Endothelial cell of umbilical vein (primary cell): Measurements from ENCODE around the gene LRRC8B. TPM values are rescaled to one million over a fixed set of nuclear protein-coding genes. Genes with fewer than 3 reads are reported as not detected.

Source experiments
- BruUV-seq: library from RNA; stranded (reverse); fragments of 400-500 nt; replicated peaks from 2 replicates; lab custom pipeline; 2021; lab: Mats Ljungman, UMichigan
- CTCF ChIA-PET: fragments of 300-600, 350-600 bp; sonication (Branson Sonifier 250); formaldehyde crosslinking; loops from one replicate; lab custom pipeline; 2021; ENCODE audit warnings: antibody characterized with exemption, inconsistent platforms; lab: Charles Lee
- POLR2A ChIA-PET: fragments of 300-600, 350-600 bp; sonication (Branson Sonifier 250); formaldehyde crosslinking; loops from one replicate; lab custom pipeline; 2021; ENCODE audit warnings: antibody characterized with exemption, inconsistent platforms; lab: Charles Lee
- DNase-seq: peaks from one replicate; pipeline ENCODE4 v3.0.0-alpha.2; 2011; ENCODE audit warnings: low read depth, low spot score
- FAIRE-seq: peaks from 2 replicates; lab custom pipeline; 2011; peaks lifted over from hg19 to GRCh38; lab: Jason Lieb, UNC
- H2AFZ ChIP-seq: 2 replicates; pipeline ENCODE4 v1.6.0; 2012; ENCODE audit warnings: low read depth, low read length, control low read depth, inconsistent platforms
- H3K27ac ChIP-seq: 2 replicates; pipeline ENCODE4 v1.5.1; 2011; ENCODE audit warnings: low read depth, mild to moderate bottlenecking, control low read depth, low read length, moderate library complexity; ENCODE audit not compliant: insufficient read depth
- H3K27me3 ChIP-seq, 2 experiments: 2 replicates each; pipeline versions ENCODE4 v1.6.0 to v1.6.1; 2011; ENCODE audit warnings: low read length in 2 of 2, mixed read lengths in 1 of 2; ENCODE audit not compliant: control insufficient read depth in 2 of 2, insufficient read depth in 2 of 2
- H3K36me3 ChIP-seq, 2 experiments: 2 replicates in 1 of 2; 3 replicates in 1 of 2; pipeline ENCODE4 v1.5.1; 2011; ENCODE audit warnings: low read length in 2 of 2, mild to moderate bottlenecking in 1 of 2, moderate library complexity in 1 of 2; ENCODE audit not compliant: control insufficient read depth in 2 of 2, insufficient read depth in 2 of 2; ENCODE audit errors: extremely low read depth in 1 of 2
- H3K4me1 ChIP-seq: 3 replicates; pipeline ENCODE4 v1.5.1; 2011; ENCODE audit warnings: mild to moderate bottlenecking, low read length; ENCODE audit not compliant: control insufficient read depth, insufficient read depth; ENCODE audit errors: extremely low read depth
- H3K4me2 ChIP-seq: 2 replicates; pipeline ENCODE4 v1.6.1; 2011; ENCODE audit warnings: low read length, control low read depth, mixed read lengths; ENCODE audit not compliant: insufficient read depth
- H3K4me3 ChIP-seq, 3 experiments: fragments of 200-600 bp in 1 of 3; sonication (generic), shearing (Covaris generic) in 1 of 3; replicated peaks in 1 of 3; 2 replicates each; pipeline ENCODE4 v1.5.1; 2011 to 2016; ENCODE audit warnings: control low read depth in 3 of 3, low read length in 3 of 3, mild to moderate bottlenecking in 2 of 3, inconsistent platforms in 1 of 3, low read depth in 1 of 3, moderate library complexity in 1 of 3; ENCODE audit not compliant: insufficient read depth in 1 of 3
- H3K79me2 ChIP-seq: 2 replicates; pipeline ENCODE4 v1.6.0; 2012; ENCODE audit warnings: low read length, inconsistent platforms; ENCODE audit not compliant: control insufficient read depth, insufficient read depth
- H3K9ac ChIP-seq: replicated peaks from 2 replicates; pipeline ENCODE3; 2011; ENCODE audit warnings: low read length, control low read depth; ENCODE audit not compliant: insufficient read depth; ENCODE audit errors: extremely low read depth
- H3K9me1 ChIP-seq: replicated peaks from 3 replicates; pipeline ENCODE4 v1.6.0; 2011; ENCODE audit warnings: mild to moderate bottlenecking, low read length; ENCODE audit not compliant: control insufficient read depth, insufficient read depth; ENCODE audit errors: extremely low read depth
- H3K9me3 ChIP-seq: replicated peaks from 2 replicates; pipeline ENCODE4 v1.5.1; 2012; ENCODE audit warnings: low read length, inconsistent platforms; ENCODE audit not compliant: control insufficient read depth, insufficient read depth
- H4K20me1 ChIP-seq: replicated peaks from 2 replicates; pipeline ENCODE3; 2011; ENCODE audit warnings: mild to moderate bottlenecking, low read length; ENCODE audit not compliant: control insufficient read depth, insufficient read depth; ENCODE audit errors: extremely low read depth
- EZH2 ChIP-seq: IDR thresholded peaks from 2 replicates; pipeline ENCODE4 v1.6.1; 2012; ENCODE audit warnings: borderline replicate concordance, low read depth, mild to moderate bottlenecking, moderate library complexity, low read length, inconsistent platforms; ENCODE audit not compliant: severe bottlenecking
- FOS ChIP-seq: IDR thresholded peaks from 2 replicates; pipeline ENCODE4 v1.6.1; 2011; ENCODE audit warnings: mild to moderate bottlenecking, low read length, moderate library complexity, borderline replicate concordance; ENCODE audit not compliant: insufficient read depth
- GATA2 ChIP-seq: IDR thresholded peaks from 2 replicates; pipeline ENCODE4 v1.7.0; 2011; ENCODE audit warnings: low read depth, mild to moderate bottlenecking, moderate library complexity, mixed read lengths, low read length; ENCODE audit not compliant: insufficient read length, insufficient read depth
- JUN ChIP-seq: IDR thresholded peaks from 2 replicates; pipeline ENCODE4 v1.6.1; 2011; ENCODE audit warnings: borderline replicate concordance, low read depth; ENCODE audit not compliant: insufficient read length, insufficient read depth
- MAX ChIP-seq: IDR thresholded peaks from 2 replicates; pipeline ENCODE4 v1.6.1; 2011; ENCODE audit not compliant: insufficient read depth, insufficient read length
- MYC ChIP-seq: IDR thresholded peaks from one replicate; pipeline ENCODE4 v1.6.1; 2011; ENCODE audit warnings: mild to moderate bottlenecking, low read depth, low read length
- POLR2A ChIP-seq: IDR thresholded peaks from 2 replicates; pipeline ENCODE4 v1.6.1; 2012; ENCODE audit warnings: low read depth, mild to moderate bottlenecking, control low read depth, low read length
- POLR2AphosphoS5 ChIP-seq: IDR thresholded peaks from 2 replicates; pipeline ENCODE4 v1.6.1; 2012; ENCODE audit warnings: low read depth, mild to moderate bottlenecking, control low read depth, low read length, moderate library complexity; ENCODE audit not compliant: insufficient read depth
- dilution Hi-C: fragments of 300-500 bp; cut with MboI; formaldehyde crosslinking; loops from one replicate; pipeline ENCODE4 v1.15.0; 2019; ENCODE audit warnings: low sequenced_read_pairs; ENCODE audit not compliant: extremely low pct_ligation_motif_present
- intact Hi-C: fragments of 100-400 bp; cut with micrococcal nuclease; formaldehyde crosslinking; loops from one replicate; pipeline ENCODE4 v1.10.0; 2022
- polyA plus RNA-seq, 4 experiments: library from polyadenylated mRNA; depleted of rRNA in 3 of 4; stranded (reverse) in 3 of 4; unstranded in 1 of 4; fragments of >200 nt; gene quantifications; 2 replicates each; pipeline versions ENCODE4 v1.2.1 to v1.2.3, GENCODE V29; 2011 to 2012; ENCODE audit warnings: missing spikeins in 1 of 4
- total RNA-seq: library from RNA; stranded (reverse); gene quantifications from 2 replicates; pipeline ENCODE4 v1.2.3, GENCODE V29; 2021
- TF ChIP-seq, protein P1 (sequence below), 2 donors: IDR thresholded peaks; 1 replicate in 1 of 2; 2 replicates in 1 of 2; pipeline ENCODE4 v1.5.1; 2011; ENCODE audit warnings: low read length in 2 of 2, mild to moderate bottlenecking in 2 of 2, moderate library complexity in 2 of 2, control low read depth in 1 of 2, inconsistent platforms in 1 of 2, low read depth in 1 of 2; ENCODE audit not compliant: insufficient read depth in 1 of 2; ENCODE audit errors: extremely low read depth in 1 of 2

Gene LRRC8B
- total and polyA plus RNA-seq, 2 donors (not counting 3 experiments of a cell fraction or from before 2014, with no cell fraction given): 15.2 to 15.8 TPM

DNA sequence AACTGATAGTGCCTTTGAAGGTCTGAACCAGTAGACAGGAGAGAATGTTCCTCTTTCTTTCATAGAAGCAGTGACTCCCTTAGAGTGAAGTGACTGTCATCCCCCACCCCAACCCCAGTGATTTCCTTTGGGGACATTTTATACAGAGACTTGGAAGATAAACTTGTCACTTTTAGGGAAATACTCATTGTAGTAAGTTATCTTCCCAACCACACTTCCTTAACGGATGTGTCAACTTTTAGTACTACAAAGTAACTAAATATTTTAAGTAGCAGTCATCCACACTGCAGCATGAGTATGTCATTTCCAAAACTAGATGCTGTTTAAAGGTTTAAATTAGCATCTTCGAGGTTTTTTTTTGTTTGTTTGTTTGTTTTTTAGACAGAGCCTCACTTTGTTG lies 13.7 kb downstream of the LRRC8B start:
- no peaks in the 10 kb centered on the region for H3K9me1 ChIP-seq
- ChIA-PET POLR2A (no interaction called here), CTCF (no interaction called here)
- no peaks in the 10 kb centered on the region for H3K36me3 ChIP-seq
- no TSS peak for BruUV-seq
- no peaks in the 10 kb centered on the region for H3K9me3 ChIP-seq
- H2AFZ ChIP-seq: no peak overlapping the region
- H3K27me3 ChIP-seq: no peaks in the 10 kb centered on the region
- no peak overlapping the region for H3K4me3 ChIP-seq
- intact Hi-C loops (loop anchor here (1.0 kb wide), 2 partner anchors 8 to 14 kb away; partner anchors contain the start of gene LRRC8B), dilution Hi-C loops (no loop called here)
- peak overlapping the region; percentile 56 for H3K4me2 ChIP-seq
- H3K79me2 ChIP-seq: peaks cover 18% of the 10 kb centered on the region
- FAIRE-seq (peak; percentile 8), DNase-seq (peak; percentile 65)
- H4K20me1 ChIP-seq: no peaks in the 10 kb centered on the region
- no peak for TF ChIP-seq MAX
- TF ChIP-seq EZH2: no peak
- peak; percentile 79 for TF ChIP-seq GATA2
- TF ChIP-seq POLR2A: peak; percentile 28
- no peak for TF ChIP-seq MYC
- peak; percentile 75 for TF ChIP-seq JUN
- peak; percentile 39 for TF ChIP-seq FOS
- peak; percentile 35 for TF ChIP-seq POLR2AphosphoS5
- TF ChIP-seq, protein P1, sequence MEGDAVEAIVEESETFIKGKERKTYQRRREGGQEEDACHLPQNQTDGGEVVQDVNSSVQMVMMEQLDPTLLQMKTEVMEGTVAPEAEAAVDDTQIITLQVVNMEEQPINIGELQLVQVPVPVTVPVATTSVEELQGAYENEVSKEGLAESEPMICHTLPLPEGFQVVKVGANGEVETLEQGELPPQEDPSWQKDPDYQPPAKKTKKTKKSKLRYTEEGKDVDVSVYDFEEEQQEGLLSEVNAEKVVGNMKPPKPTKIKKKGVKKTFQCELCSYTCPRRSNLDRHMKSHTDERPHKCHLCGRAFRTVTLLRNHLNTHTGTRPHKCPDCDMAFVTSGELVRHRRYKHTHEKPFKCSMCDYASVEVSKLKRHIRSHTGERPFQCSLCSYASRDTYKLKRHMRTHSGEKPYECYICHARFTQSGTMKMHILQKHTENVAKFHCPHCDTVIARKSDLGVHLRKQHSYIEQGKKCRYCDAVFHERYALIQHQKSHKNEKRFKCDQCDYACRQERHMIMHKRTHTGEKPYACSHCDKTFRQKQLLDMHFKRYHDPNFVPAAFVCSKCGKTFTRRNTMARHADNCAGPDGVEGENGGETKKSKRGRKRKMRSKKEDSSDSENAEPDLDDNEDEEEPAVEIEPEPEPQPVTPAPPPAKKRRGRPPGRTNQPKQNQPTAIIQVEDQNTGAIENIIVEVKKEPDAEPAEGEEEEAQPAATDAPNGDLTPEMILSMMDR (IDR thresholded peaks at IDR 0.05; ENCODE audit: extremely low read depth in 1 of 2, insufficient read depth in 1 of 2, low read depth in 1 of 2, low read length in 2 of 2): no peak
- peaks cover 31% of the 10 kb centered on the region for H3K4me1 ChIP-seq
- peak overlapping the region; percentile 80 for H3K27ac ChIP-seq
- H3K9ac ChIP-seq: peak overlapping the region; percentile 36
